Natural killer cell treated with Interleukin-12 subunit alpha and Interleukin-12 subunit beta and Interleukin-15 and Interleukin-18, amount 100 ng/mL, for 72 hours (primary cell): ENCODE data around the gene RAVER1. TPM values are rescaled to one million over a fixed set of nuclear protein-coding genes. Genes with fewer than 3 reads are reported as not detected.

Source experiments
- ATAC-seq, 2 donors: fragments of 150-1000 bp; cut with Tn5 transposase in 1 of 2; sonication (Bioruptor Pico), chemical (Tn5 transposase) in 1 of 2; 2 replicates each; pipeline ENCODE4 v1.10.0; 2021
- DNase-seq: peaks from one replicate; pipeline ENCODE4 v3.0.0; 2022; ENCODE audit warnings: low spot score
- H3K27ac Mint-ChIP-seq, 2 donors: 1 replicate in 1 of 2; 2 replicates in 1 of 2; pipeline ENCODE4 v1.8.0; 2022; ENCODE audit warnings: mixed read lengths in 2 of 2, mild to moderate bottlenecking in 1 of 2, moderate library complexity in 1 of 2
- H3K27me3 Mint-ChIP-seq, 2 donors: 1 replicate in 1 of 2; 2 replicates in 1 of 2; pipeline ENCODE4 v1.8.0; 2022; ENCODE audit warnings: mixed read lengths in 2 of 2
- H3K36me3 Mint-ChIP-seq: one replicate; pipeline ENCODE4 v1.8.0; 2022; ENCODE audit warnings: mixed read lengths
- H3K4me1 Mint-ChIP-seq, 2 donors: 1 replicate in 1 of 2; 2 replicates in 1 of 2; pipeline ENCODE4 v1.8.0; 2022; ENCODE audit warnings: low read depth in 2 of 2, mixed read lengths in 2 of 2, mild to moderate bottlenecking in 1 of 2
- H3K4me3 Mint-ChIP-seq: one replicate; pipeline ENCODE4 v1.8.0; 2022; ENCODE audit warnings: mixed read lengths
- H3K9me3 Mint-ChIP-seq: 2 replicates; pipeline ENCODE4 v1.8.0; 2022; ENCODE audit warnings: mixed read lengths
- total RNA-seq, 2 donors: library from RNA; stranded (reverse); gene quantifications; one replicate each; pipeline ENCODE4 v1.2.3, GENCODE V29; 2022

Gene RAVER1
- total RNA-seq, 2 donors from 2014 or later = 81.1 to 131 TPM

- ATAC-seq (no peak), DNase-seq (peak; percentile 59)
- H3K27me3 Mint-ChIP-seq = no peaks in the 10 kb centered on the region
- H3K36me3 Mint-ChIP-seq = no peaks in the 10 kb centered on the region
- H3K9me3 Mint-ChIP-seq = no peaks in the 10 kb centered on the region
- H3K27ac Mint-ChIP-seq = no peak overlapping the region
- H3K4me1 Mint-ChIP-seq = peaks cover 36 to 37% of the 10 kb centered on the region in 2 donors
- H3K4me3 Mint-ChIP-seq = no peak overlapping the region
These were observed 2.1 kb upstream of the RAVER1 start for GRCh38 chr19:10335352-10335985.

DNA sequence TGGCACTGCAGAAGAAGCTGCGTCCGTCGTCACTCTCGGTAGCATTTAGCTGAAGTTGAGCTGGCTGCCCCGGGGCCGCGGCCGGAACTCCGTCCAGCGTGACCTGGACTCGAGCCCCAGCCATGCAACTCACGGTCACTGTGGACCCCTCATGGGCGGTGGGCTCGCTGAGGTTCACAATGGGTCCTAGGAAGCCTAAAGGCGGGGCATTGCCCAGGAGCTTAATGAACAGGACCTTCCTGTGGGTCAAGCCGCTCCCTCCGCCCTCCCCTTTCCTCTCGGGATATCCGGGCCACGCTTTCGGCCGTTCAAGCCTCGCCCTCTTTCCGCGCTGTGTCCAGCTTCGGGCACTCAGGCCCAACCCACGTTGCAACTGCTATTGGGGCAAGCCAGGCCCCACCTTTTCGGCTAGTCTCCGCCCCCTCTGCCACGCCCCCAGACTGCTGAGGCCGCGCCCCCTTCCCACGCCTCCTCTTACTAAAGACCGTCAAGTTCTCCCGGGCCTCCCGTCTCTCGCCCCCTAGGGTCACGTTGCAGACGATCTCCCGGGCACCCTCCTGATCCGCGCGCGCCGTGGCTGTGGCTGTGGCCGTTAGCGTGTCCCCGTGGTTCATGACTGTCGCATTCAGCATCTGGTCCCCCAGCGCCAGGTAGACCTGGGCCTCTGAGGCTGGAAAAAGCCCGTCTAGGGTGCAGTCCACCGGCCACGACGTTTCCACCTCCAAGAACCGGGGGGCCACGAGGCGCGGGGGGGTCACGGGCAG, 1.4 kb upstream of the RAVER1 start:
- Mint-ChIP-seq H3K27me3 (no peaks in the 10 kb centered on the region), H3K4me1 (peaks cover 33 to 35% of the 10 kb centered on the region in 2 donors), H3K4me3 (peak overlapping the region; percentile 96), H3K27ac (no peak overlapping the region), H3K36me3 (no peaks in the 10 kb centered on the region), H3K9me3 (no peaks in the 10 kb centered on the region)
- no peak for ATAC-seq
- peak; percentile 56 for DNase-seq

DNA sequence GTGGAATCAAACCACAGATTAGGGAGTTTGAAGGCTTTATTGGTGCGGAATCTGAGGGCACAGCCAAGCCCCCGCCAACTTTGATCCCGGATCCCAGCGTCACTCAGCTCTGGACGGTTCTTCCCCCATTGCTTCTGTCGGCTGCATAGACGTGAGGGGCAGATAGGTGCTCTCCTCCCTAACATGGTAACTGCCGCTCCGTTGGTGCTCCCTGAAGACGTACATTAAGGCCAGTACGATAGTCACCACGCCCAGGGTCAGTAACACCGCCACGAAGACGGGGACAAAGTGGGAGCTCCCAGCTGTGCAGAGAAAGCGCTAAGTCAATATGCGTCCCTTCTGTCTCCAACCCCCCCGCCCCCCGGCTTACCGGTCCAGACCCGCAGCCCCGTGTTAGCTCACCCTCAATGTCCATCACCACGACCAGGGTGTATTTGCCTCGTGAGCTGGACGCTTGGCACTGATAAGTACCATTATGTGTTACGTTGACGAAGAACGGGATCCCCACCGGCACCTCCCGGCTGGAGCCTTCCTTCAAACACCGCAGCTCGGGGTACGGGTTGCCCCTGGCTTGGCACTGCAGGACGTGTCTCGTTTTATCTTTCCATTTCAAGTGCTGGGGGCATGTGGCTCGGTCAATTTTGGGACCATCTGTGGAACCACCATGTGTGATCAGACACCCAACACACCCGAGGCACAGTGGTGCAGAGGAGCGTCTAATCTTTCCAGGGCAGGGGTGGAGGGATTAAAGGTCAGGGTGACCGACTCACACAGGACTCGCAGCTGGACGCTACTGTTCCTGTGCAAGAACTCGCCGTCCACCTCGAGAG, 644 bp upstream of the RAVER1 start:
- H3K36me3 Mint-ChIP-seq = no peaks in the 10 kb centered on the region
- no peaks in the 10 kb centered on the region for H3K9me3 Mint-ChIP-seq
- ATAC-seq = no peak
- peaks cover 25 to 27% of the 10 kb centered on the region in 2 donors for H3K4me1 Mint-ChIP-seq
- peak; percentile 41 for DNase-seq
- H3K4me3 Mint-ChIP-seq = peak overlapping the region; percentile 96
- H3K27ac Mint-ChIP-seq = peak overlapping the region; percentile 93 to 95
- no peaks in the 10 kb centered on the region for H3K27me3 Mint-ChIP-seq

- H3K4me1 Mint-ChIP-seq = peaks cover 17 to 18% of the 10 kb centered on the region in 2 donors
- no peaks in the 10 kb centered on the region for H3K27me3 Mint-ChIP-seq
- peak in 1 of 2 donors; percentile 2 for ATAC-seq
- H3K27ac Mint-ChIP-seq = peak overlapping the region; percentile 93 to 95
- no peaks in the 10 kb centered on the region for H3K9me3 Mint-ChIP-seq
- DNase-seq = peak; percentile 39
- H3K4me3 Mint-ChIP-seq = peak overlapping the region; percentile 96
- H3K36me3 Mint-ChIP-seq = no peaks in the 10 kb centered on the region
These were observed 968 bp downstream of the RAVER1 start for GRCh38 chr19:10332158-10332964.

GRCh38 chr19:10329555-10329954, 3.8 kb downstream of the RAVER1 start:
- peak; percentile 5 for DNase-seq
- H3K4me1 Mint-ChIP-seq = peaks cover 17 to 18% of the 10 kb centered on the region in 2 donors
- H3K4me3 Mint-ChIP-seq = no peak overlapping the region
- H3K36me3 Mint-ChIP-seq = no peaks in the 10 kb centered on the region
- ATAC-seq = no peak
- H3K27ac Mint-ChIP-seq = no peak overlapping the region
- no peaks in the 10 kb centered on the region for H3K9me3 Mint-ChIP-seq
- H3K27me3 Mint-ChIP-seq = no peaks in the 10 kb centered on the region

DNA sequence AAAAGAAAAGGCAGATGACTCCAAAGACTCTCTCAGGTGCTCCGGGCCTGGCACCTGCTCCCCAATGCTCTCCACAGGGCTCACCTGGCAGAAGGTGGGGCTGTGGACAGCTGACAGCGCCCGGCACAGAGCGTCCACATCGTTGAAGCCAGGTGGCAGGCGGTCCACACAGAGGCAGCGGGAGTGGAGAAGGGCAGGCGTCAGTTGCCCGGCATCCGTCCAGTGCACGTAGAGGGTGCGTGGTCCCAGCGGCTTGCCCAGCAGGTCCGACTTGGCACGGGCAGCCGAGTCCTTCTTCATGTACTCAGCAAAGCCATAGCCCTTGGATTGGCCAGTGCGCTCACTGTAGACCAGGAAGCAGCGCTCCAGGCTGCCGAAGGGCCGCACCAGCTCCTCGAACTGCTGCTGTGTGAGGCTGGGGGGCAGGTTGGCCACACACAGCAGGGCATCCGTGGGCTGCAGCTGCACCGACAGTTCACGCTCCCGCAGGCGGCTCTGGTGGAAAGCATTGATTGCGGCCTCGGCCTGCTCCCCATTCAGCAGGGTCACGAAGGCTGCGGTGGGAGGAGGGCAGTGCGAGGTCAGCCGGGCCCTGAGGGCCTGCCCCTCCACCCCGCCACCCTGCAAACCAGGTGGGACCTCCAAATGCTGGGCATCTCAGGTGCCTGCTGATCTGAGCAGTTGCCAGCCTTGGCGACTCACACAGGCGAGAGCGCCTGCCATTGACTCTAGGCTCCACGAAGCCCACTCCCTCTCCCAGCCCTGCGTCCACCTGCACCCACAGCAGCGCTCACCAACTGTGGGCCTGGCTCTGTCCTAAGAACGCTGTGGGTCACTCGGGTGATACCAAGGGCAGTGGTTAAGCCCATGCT, 4.5 kb downstream of the RAVER1 start:
- H3K36me3 Mint-ChIP-seq = no peaks in the 10 kb centered on the region
- peaks cover 11 to 15% of the 10 kb centered on the region in 2 donors for H3K4me1 Mint-ChIP-seq
- ATAC-seq (no peak), DNase-seq (peak; percentile 58)
- H3K9me3 Mint-ChIP-seq = no peaks in the 10 kb centered on the region
- H3K4me3 Mint-ChIP-seq = no peak overlapping the region
- H3K27me3 Mint-ChIP-seq = no peaks in the 10 kb centered on the region
- H3K27ac Mint-ChIP-seq = no peak overlapping the region

DNA sequence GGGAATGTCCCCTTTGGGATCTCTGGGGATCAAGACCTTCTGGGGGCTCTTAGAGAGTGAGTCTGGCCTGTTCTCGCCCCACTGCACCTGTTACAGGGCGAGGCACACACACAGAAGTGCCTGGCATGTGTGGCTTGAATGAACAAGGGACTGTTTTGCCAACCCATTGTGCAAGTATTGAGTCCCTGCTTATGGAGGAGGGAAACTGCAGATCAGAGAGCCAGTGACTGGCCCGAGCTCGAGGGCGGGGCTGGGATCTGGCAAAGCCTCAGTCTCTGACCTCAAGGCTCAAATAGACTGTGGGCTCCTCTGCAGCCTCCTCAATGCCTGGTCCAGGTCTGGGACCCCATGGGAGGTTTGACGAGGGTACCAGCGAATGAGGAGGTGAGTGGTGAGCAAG, 5.5 kb downstream of the RAVER1 start:
- no peak overlapping the region for H3K27ac Mint-ChIP-seq
- H3K4me3 Mint-ChIP-seq = no peak overlapping the region
- H3K9me3 Mint-ChIP-seq = no peaks in the 10 kb centered on the region
- H3K4me1 Mint-ChIP-seq = peaks cover 6% of the 10 kb centered on the region in 2 donors
- ATAC-seq (no peak), DNase-seq (peak; percentile 12)
- no peaks in the 10 kb centered on the region for H3K36me3 Mint-ChIP-seq
- H3K27me3 Mint-ChIP-seq = no peaks in the 10 kb centered on the region

- H3K27ac Mint-ChIP-seq = no peak overlapping the region
- H3K27me3 Mint-ChIP-seq = no peaks in the 10 kb centered on the region
- H3K9me3 Mint-ChIP-seq = no peaks in the 10 kb centered on the region
- H3K4me1 Mint-ChIP-seq = peaks cover 0 to 2% of the 10 kb centered on the region in 2 donors
- DNase-seq = no peak
- H3K4me3 Mint-ChIP-seq = no peak overlapping the region
- no peak for ATAC-seq
- peaks cover 6% of the 10 kb centered on the region for H3K36me3 Mint-ChIP-seq
These were observed 7.6 kb downstream of the RAVER1 start for GRCh38 chr19:10325732-10326131.

- Mint-ChIP-seq H3K36me3 (peaks cover 12% of the 10 kb centered on the region), H3K27me3 (no peaks in the 10 kb centered on the region), H3K4me3 (no peak overlapping the region), H3K4me1 (peaks cover 0 to 2% of the 10 kb centered on the region in 2 donors), H3K9me3 (no peaks in the 10 kb centered on the region), H3K27ac (no peak overlapping the region)
- DNase-seq (no peak), ATAC-seq (no peak)
These were observed 11.2 kb downstream of the RAVER1 start for GRCh38 chr19:10321874-10322835.

GRCh38 chr19:10321417-10321797, 11.9 kb downstream of the RAVER1 start:
- H3K4me1 Mint-ChIP-seq = peaks cover 0 to 2% of the 10 kb centered on the region in 2 donors
- H3K27ac Mint-ChIP-seq = no peak overlapping the region
- H3K4me3 Mint-ChIP-seq = no peak overlapping the region
- H3K9me3 Mint-ChIP-seq = no peaks in the 10 kb centered on the region
- DNase-seq (no peak), ATAC-seq (peak in 1 of 2 donors; percentile 33)
- H3K36me3 Mint-ChIP-seq = peaks cover 12% of the 10 kb centered on the region
- H3K27me3 Mint-ChIP-seq = no peaks in the 10 kb centered on the region

DNA sequence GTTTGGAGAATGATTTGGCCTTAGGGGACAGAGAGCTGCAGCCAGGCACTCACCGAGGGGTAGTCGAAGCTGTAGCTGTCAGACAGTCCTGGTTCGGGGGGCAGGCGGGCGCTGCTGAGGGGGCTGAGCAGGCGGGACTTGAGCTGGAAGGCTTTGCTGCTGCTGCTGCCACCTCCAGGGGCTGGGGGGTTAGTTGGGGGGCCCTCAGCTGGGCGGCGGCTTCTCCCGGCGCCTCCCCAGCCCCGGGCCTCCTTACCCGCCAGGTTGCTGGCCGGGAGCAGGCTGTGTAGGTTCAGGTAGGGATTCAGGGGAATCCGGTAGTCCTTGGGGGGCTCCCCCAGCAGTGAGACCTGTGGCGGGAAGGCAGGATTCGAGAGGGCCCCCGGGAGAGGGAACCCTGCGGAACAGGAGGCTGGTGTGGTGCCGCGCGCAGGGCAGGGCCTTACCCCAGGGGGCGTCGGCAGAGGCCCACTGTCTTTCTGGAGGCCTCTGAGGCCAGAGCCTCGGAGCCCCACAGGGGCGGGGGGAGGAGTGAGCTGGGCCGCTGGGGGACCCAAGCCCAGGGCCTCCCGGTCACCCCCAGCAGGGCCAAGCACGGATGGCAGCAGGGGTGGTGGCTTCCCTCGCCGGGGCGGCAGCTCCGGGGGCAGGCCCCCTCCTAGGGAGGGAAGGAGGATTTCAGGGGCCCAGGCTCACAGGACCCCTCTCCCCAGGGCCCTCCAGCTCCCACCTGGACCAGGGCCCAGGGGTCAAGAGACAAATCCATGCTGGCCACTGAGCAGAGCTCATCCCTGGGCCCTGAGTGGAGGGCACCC, 12.5 kb downstream of the RAVER1 start:
- no peaks in the 10 kb centered on the region for H3K27me3 Mint-ChIP-seq
- ATAC-seq (peak; percentile 21 to 23), DNase-seq (no peak)
- no peak overlapping the region for H3K27ac Mint-ChIP-seq
- H3K4me3 Mint-ChIP-seq = no peak overlapping the region
- peaks cover 5 to 6% of the 10 kb centered on the region in 2 donors for H3K4me1 Mint-ChIP-seq
- no peaks in the 10 kb centered on the region for H3K9me3 Mint-ChIP-seq
- peaks cover 15% of the 10 kb centered on the region for H3K36me3 Mint-ChIP-seq
